22Rv1 (cell line): ENCODE measurements around the gene EIF2S3.

Experiments
- ZFX ChIP-seq: fragments of 450-650 bp; IDR thresholded peaks from 2 replicates; pipeline ENCODE4 v1.6.1; 2017; ENCODE audit warnings: antibody characterized with exemption, borderline replicate concordance
- TF ChIP-seq, protein P1 (sequence below): fragments of 450-650 bp; IDR thresholded peaks from 2 replicates; pipeline ENCODE4 v1.5.1; 2017; ENCODE audit warnings: mild to moderate bottlenecking

DNA sequence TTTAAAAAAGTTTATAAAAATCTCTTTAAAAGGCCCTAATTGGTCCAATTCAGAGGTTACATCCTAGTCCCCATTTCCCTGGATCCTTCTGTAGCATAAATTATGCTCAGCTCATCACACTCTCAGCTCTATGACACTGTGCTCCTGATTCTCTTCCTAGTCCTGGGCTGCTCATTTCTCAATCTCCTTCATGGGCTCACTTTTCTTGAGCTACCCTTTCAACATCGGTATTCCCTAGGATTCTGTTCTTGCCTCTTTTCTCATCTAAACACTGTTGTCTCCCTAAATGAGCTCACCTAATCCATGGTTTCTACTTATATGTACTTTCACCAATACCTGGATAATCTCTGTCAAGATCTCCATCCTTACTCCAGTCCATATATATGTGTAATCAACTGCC, 42.5 kb upstream of the EIF2S3 start:
- TF ChIP-seq, protein P1, sequence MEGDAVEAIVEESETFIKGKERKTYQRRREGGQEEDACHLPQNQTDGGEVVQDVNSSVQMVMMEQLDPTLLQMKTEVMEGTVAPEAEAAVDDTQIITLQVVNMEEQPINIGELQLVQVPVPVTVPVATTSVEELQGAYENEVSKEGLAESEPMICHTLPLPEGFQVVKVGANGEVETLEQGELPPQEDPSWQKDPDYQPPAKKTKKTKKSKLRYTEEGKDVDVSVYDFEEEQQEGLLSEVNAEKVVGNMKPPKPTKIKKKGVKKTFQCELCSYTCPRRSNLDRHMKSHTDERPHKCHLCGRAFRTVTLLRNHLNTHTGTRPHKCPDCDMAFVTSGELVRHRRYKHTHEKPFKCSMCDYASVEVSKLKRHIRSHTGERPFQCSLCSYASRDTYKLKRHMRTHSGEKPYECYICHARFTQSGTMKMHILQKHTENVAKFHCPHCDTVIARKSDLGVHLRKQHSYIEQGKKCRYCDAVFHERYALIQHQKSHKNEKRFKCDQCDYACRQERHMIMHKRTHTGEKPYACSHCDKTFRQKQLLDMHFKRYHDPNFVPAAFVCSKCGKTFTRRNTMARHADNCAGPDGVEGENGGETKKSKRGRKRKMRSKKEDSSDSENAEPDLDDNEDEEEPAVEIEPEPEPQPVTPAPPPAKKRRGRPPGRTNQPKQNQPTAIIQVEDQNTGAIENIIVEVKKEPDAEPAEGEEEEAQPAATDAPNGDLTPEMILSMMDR, result no peak
- TF ChIP-seq ZFX, result no peak
